IMR-90 (cell line): ENCODE measurements around the gene PCP2. TPM values are rescaled to one million over a fixed set of nuclear protein-coding genes. Genes with fewer than 3 reads are reported as not detected.

Source experiments
- ATAC-seq: fragments of 200-7000 bp; cut with Tn5 transposase; 2 replicates; pipeline ENCODE4 v1.9.1; 2020; ENCODE audit warnings: low read depth, mild to moderate bottlenecking, moderate library complexity
- BruUV-seq: library from RNA; stranded (reverse); fragments of 400-500 nt; replicated peaks from 2 replicates; lab custom pipeline; 2021; lab: Mats Ljungman, UMichigan
- CTCF ChIA-PET: fragments of 300-600 bp; formaldehyde crosslinking; extraction: SDS; loops from one replicate; lab custom pipeline; 2021; ENCODE audit warnings: antibody characterized with exemption; lab: Yijun Ruan, JAX
- POLR2A ChIA-PET: fragments of 300-600 bp; sonication (Branson Sonifier 250); formaldehyde crosslinking; loops from one replicate; lab custom pipeline; 2022; ENCODE audit warnings: antibody characterized with exemption; ENCODE audit not compliant: unreplicated experiment; lab: Charles Lee
- DNase-seq: peaks from one replicate; pipeline ENCODE4 v3.0.0; 2013
- H2AFZ ChIP-seq: replicated peaks from 2 replicates; pipeline ENCODE3; 2013; ENCODE audit warnings: low read length, mild to moderate bottlenecking; ENCODE audit not compliant: poor library complexity
- H2AK5ac ChIP-seq: 2 replicates; pipeline ENCODE4 v1.6.1; 2013; ENCODE audit warnings: low read depth, low read length, inconsistent platforms
- H2AK9ac ChIP-seq: replicated peaks from 2 replicates; pipeline ENCODE3; 2013; ENCODE audit warnings: mild to moderate bottlenecking, low read depth, low read length, moderate library complexity; ENCODE audit not compliant: poor library complexity
- H2BK120ac ChIP-seq: 2 replicates; pipeline ENCODE4 v1.6.1; 2013; ENCODE audit warnings: low read depth, low read length, inconsistent platforms
- H2BK15ac ChIP-seq: 3 replicates; pipeline ENCODE4 v1.6.1; 2013; ENCODE audit warnings: low read depth, low read length, inconsistent platforms
- H2BK20ac ChIP-seq: 2 replicates; pipeline ENCODE4 v1.6.1; 2013; ENCODE audit warnings: low read depth, mild to moderate bottlenecking, inconsistent platforms, low read length, moderate library complexity
- H2BK5ac ChIP-seq: 2 replicates; pipeline ENCODE4 v1.6.1; 2013; ENCODE audit warnings: mild to moderate bottlenecking, low read depth, low read length, inconsistent platforms; ENCODE audit not compliant: poor library complexity, severe bottlenecking
- H3K14ac ChIP-seq: replicated peaks from 2 replicates; pipeline ENCODE4 v1.6.1; 2013; ENCODE audit warnings: low read depth, low read length, inconsistent platforms
- H3K18ac ChIP-seq: 2 replicates; pipeline ENCODE4 v1.6.1; 2013; ENCODE audit warnings: low read depth, low read length, control low read depth
- H3K23ac ChIP-seq: 2 replicates; pipeline ENCODE4 v1.6.1; 2013; ENCODE audit warnings: low read depth, low read length, inconsistent platforms
- H3K27ac ChIP-seq: 2 replicates; pipeline ENCODE4 v1.5.1; 2013; ENCODE audit warnings: mild to moderate bottlenecking, control low read depth, low read length; ENCODE audit not compliant: insufficient read depth
- H3K27me3 ChIP-seq: 2 replicates; pipeline ENCODE4 v1.6.1; 2013; ENCODE audit warnings: low read length; ENCODE audit not compliant: control insufficient read depth, insufficient read depth
- H3K36me3 ChIP-seq: 2 replicates; pipeline ENCODE4 v1.6.1; 2013; ENCODE audit warnings: low read length, mixed read lengths; ENCODE audit not compliant: control insufficient read depth, insufficient read depth
- H3K4ac ChIP-seq: 2 replicates; pipeline ENCODE4 v1.6.1; 2013; ENCODE audit warnings: low read depth, low read length, inconsistent platforms
- H3K4me1 ChIP-seq: 2 replicates; pipeline ENCODE4 v1.6.1; 2013; ENCODE audit warnings: low read length, mixed read lengths; ENCODE audit not compliant: control insufficient read depth, insufficient read depth
- H3K4me2 ChIP-seq: 2 replicates; pipeline ENCODE4 v1.6.1; 2013; ENCODE audit warnings: low read depth, mild to moderate bottlenecking, control low read depth, low read length, moderate library complexity
- H3K4me3 ChIP-seq: 2 replicates; pipeline ENCODE4 v1.5.1; 2013; ENCODE audit warnings: low read depth, mild to moderate bottlenecking, control low read depth, low read length, moderate library complexity; ENCODE audit not compliant: insufficient read depth
- H3K56ac ChIP-seq: 2 replicates; pipeline ENCODE4 v1.6.1; 2013; ENCODE audit warnings: low read length, inconsistent platforms; ENCODE audit not compliant: insufficient read depth; ENCODE audit errors: extremely low read depth
- H3K79me1 ChIP-seq, 2 experiments: 2 replicates each; pipeline ENCODE4 v1.6.1; 2013; ENCODE audit warnings: low read length in 2 of 2, inconsistent platforms in 1 of 2, low read depth in 1 of 2
- H3K9ac ChIP-seq: 2 replicates; pipeline ENCODE4 v1.6.1; 2013; ENCODE audit warnings: low read depth, low read length, control low read depth
- H3K9me1 ChIP-seq: 2 replicates; pipeline ENCODE4 v1.6.1; 2013; ENCODE audit warnings: low read length, inconsistent platforms; ENCODE audit not compliant: insufficient read depth
- H3K9me3 ChIP-seq: 2 replicates; pipeline ENCODE4 v1.6.1; 2013; ENCODE audit warnings: low read length; ENCODE audit not compliant: control insufficient read depth, insufficient read depth
- H4K20me1 ChIP-seq: 2 replicates; pipeline ENCODE4 v1.6.1; 2013; ENCODE audit warnings: low read length, inconsistent platforms; ENCODE audit not compliant: insufficient read depth
- H4K5ac ChIP-seq: 2 replicates; pipeline ENCODE4 v1.6.1; 2013; ENCODE audit warnings: mild to moderate bottlenecking, low read depth, low read length, control low read depth
- H4K8ac ChIP-seq, 2 experiments: 2 replicates each; pipeline ENCODE4 v1.6.1; 2013; ENCODE audit warnings: low read depth in 2 of 2, low read length in 2 of 2, control low read depth in 1 of 2, inconsistent platforms in 1 of 2
- H4K91ac ChIP-seq: 2 replicates; pipeline ENCODE4 v1.6.1; 2013; ENCODE audit warnings: low read depth, low read length, inconsistent platforms; ENCODE audit not compliant: insufficient read depth
- BHLHE40 ChIP-seq: fragments of 150-350 bp; IDR thresholded peaks from 2 replicates; pipeline ENCODE4 v1.6.1; 2016; ENCODE audit warnings: mild to moderate bottlenecking, low read depth, low read length
- CEBPB ChIP-seq: IDR thresholded peaks from 2 replicates; pipeline ENCODE4 v1.6.1; 2012; ENCODE audit warnings: low read depth, low read length, improper control_type of control experiment
- CHD1 ChIP-seq: IDR thresholded peaks from 2 replicates; pipeline ENCODE4 v1.6.1; 2012; ENCODE audit warnings: low read depth, low read length, improper control_type of control experiment
- FOS ChIP-seq: fragments of 150-350 bp; IDR thresholded peaks from 2 replicates; pipeline ENCODE4 v1.6.1; 2016; ENCODE audit warnings: low read depth, low read length
- MAFK ChIP-seq: IDR thresholded peaks from 2 replicates; pipeline ENCODE4 v1.6.1; 2012; ENCODE audit warnings: low read depth, low read length, improper control_type of control experiment
- MAZ ChIP-seq: IDR thresholded peaks from 2 replicates; pipeline ENCODE4 v1.6.1; 2012; ENCODE audit warnings: low read depth, mild to moderate bottlenecking, low read length, improper control_type of control experiment, moderate library complexity, borderline replicate concordance
- MXI1 ChIP-seq: IDR thresholded peaks from 2 replicates; pipeline ENCODE4 v1.6.1; 2012; ENCODE audit warnings: low read depth, mild to moderate bottlenecking, low read length, moderate library complexity, borderline replicate concordance
- NFE2L2 ChIP-seq: fragments of 150-350 bp; IDR thresholded peaks from 2 replicates; pipeline ENCODE4 v1.6.1; 2016; ENCODE audit warnings: low read depth, mild to moderate bottlenecking, low read length
- POLR2A ChIP-seq: IDR thresholded peaks from 2 replicates; pipeline ENCODE4 v1.6.1; 2012; ENCODE audit warnings: mild to moderate bottlenecking, low read depth, low read length
- RAD21 ChIP-seq: IDR thresholded peaks from 2 replicates; pipeline ENCODE4 v1.6.1; 2012; ENCODE audit warnings: low read length, improper control_type of control experiment
- RCOR1 ChIP-seq: IDR thresholded peaks from 2 replicates; pipeline ENCODE4 v1.6.1; 2012; ENCODE audit warnings: mild to moderate bottlenecking, low read length, improper control_type of control experiment; ENCODE audit not compliant: insufficient replicate concordance
- RFX5 ChIP-seq: IDR thresholded peaks from 2 replicates; pipeline ENCODE4 v1.8.0; 2012; ENCODE audit warnings: low read depth, mild to moderate bottlenecking, low read length, moderate library complexity
- SMC3 ChIP-seq: fragments of 150-350 bp; IDR thresholded peaks from 2 replicates; pipeline ENCODE4 v1.6.1; 2016; ENCODE audit warnings: low read depth, mild to moderate bottlenecking, antibody characterized with exemption, low read length, moderate library complexity
- WGBS, 2 experiments: methylation state at CpG; one replicate each; pipeline versions ENCODE4 v1.1.5 to v1.1.7; 2013; ENCODE audit warnings: missing lambda C conversion rate in 2 of 2; ENCODE audit not compliant: insufficient read length in 1 of 2; ENCODE audit errors: extremely low coverage in 2 of 2; 5-methylcytosine and 5-hydroxymethylcytosine counted together
- dilution Hi-C: fragments of 300-500 bp; cut with HindIII; formaldehyde crosslinking; loops from one replicate; pipeline ENCODE4 v1.14.3; 2018; ENCODE audit warnings: low sequenced_read_pairs; ENCODE audit not compliant: unreplicated experiment
- in situ Hi-C: fragments of 300-500 bp; cut with MboI; formaldehyde crosslinking; loops from 3 replicates; pipeline ENCODE4 v1.14.3; 2019; ENCODE audit warnings: low sequenced_read_pairs, inconsistent platforms, mixed read lengths
- intact Hi-C: fragments of 100-400 bp; cut with micrococcal nuclease; formaldehyde crosslinking; loops from 2 replicates; pipeline ENCODE4 v1.10.0; 2022
- polyA plus RNA-seq, 3 experiments: library from polyadenylated mRNA; depleted of rRNA; stranded (reverse); fragments of >200 nt; gene quantifications; 2 replicates each; pipeline ENCODE4 v1.2.3, GENCODE V29; 2012; ENCODE audit warnings: low replicate concordance in 1 of 3
- total RNA-seq: library from RNA; depleted of rRNA; stranded (reverse); fragments of >200 nt; gene quantifications from 2 replicates; pipeline ENCODE4 v1.2.3, GENCODE V29; 2012
- TF ChIP-seq, protein P1 (sequence below): conservative IDR thresholded peaks from 2 replicates; pipeline ENCODE4 v1.5.1; 2012; ENCODE audit warnings: mild to moderate bottlenecking, low read depth, low read length, improper control_type of control experiment
- TF ChIP-seq, protein P2 (sequence below): fragments of 150-350 bp; IDR thresholded peaks from 2 replicates; pipeline ENCODE4 v1.6.1; 2017; ENCODE audit warnings: mild to moderate bottlenecking, antibody characterized with exemption, low read length, low read depth
- TF ChIP-seq, protein P3 (sequence below): fragments of 150-350 bp; IDR thresholded peaks from 2 replicates; pipeline ENCODE4 v1.6.1; 2016; ENCODE audit warnings: low read depth, mild to moderate bottlenecking, low read length, moderate library complexity, borderline replicate concordance

PCP2 gene
- total and polyA plus RNA-seq, 2 of the 4 experiments (the other 2 are of a cell fraction) = not detected

DNA sequence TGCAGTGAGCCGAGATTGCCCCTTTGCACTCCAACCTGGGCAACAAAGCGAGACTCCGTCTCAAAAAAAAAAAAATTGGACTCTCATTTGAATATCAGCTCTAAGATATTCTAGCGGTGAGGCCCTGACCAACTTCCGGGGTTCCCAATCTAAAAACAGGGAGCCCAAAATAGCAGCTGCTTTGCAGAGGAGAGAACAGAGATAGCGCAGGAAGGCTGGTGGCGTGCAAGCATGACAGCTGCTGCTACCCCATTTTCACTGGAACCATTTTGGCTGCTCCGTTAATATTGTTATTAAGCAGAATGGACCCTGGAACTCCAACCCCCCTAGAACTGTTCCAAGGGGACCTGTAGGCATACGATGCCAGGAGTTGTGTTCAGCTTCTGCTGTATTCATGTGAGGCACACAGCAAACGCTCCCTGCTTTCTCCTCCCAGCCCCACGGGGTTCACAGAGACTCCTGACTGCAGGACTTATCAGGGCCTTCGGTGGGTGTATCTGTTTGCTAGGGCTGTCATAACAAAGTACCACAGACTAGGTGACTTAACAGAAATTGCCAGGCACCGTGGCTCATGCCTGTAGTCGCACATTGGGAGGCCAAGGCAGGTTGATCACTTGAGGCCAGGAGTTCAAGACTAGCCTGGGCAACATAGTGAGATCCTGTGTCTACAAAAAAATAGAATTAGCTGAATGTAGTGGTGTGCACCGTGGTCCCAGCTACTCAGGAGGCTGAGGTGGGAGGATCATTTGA, 14.9 kb upstream of the PCP2 start:
- Histone ChIP-seq H3K36me3 (no peaks in the 10 kb centered on the region), H2BK5ac (no peak overlapping the region), H2BK20ac (no peak overlapping the region), H2BK120ac (no peak overlapping the region), H3K9me1 (no peaks in the 10 kb centered on the region), H3K56ac (no peak overlapping the region), H3K4me2 (no peak overlapping the region), H2AK9ac (no peak overlapping the region), H4K20me1 (no peaks in the 10 kb centered on the region), H3K14ac (no peak overlapping the region), H4K8ac (no peak overlapping the region), H2AFZ (no peak overlapping the region), H3K27me3 (peaks cover 7% of the 10 kb centered on the region; the same call in 1 of the 2 replicates), H4K91ac (no peak overlapping the region), H3K23ac (no peak overlapping the region), H3K18ac (no peak overlapping the region), H3K79me1 (no peaks in the 10 kb centered on the region), H3K27ac (no peak overlapping the region), H4K5ac (no peak overlapping the region), H3K4ac (no peak overlapping the region), H3K9me3 (no peaks in the 10 kb centered on the region), H3K4me3 (no peak overlapping the region), H2AK5ac (no peak overlapping the region), H3K9ac (no peak overlapping the region), H3K4me1 (no peaks in the 10 kb centered on the region), H2BK15ac (no peak overlapping the region)
- in situ Hi-C loops = no loop called here
- intact Hi-C loops = no loop called here
- ChIA-PET CTCF (no interaction called here), POLR2A (no interaction called here)
- no TSS peak for BruUV-seq
- ATAC-seq (no peak), DNase-seq (no peak)
- TF ChIP-seq, protein P1, sequence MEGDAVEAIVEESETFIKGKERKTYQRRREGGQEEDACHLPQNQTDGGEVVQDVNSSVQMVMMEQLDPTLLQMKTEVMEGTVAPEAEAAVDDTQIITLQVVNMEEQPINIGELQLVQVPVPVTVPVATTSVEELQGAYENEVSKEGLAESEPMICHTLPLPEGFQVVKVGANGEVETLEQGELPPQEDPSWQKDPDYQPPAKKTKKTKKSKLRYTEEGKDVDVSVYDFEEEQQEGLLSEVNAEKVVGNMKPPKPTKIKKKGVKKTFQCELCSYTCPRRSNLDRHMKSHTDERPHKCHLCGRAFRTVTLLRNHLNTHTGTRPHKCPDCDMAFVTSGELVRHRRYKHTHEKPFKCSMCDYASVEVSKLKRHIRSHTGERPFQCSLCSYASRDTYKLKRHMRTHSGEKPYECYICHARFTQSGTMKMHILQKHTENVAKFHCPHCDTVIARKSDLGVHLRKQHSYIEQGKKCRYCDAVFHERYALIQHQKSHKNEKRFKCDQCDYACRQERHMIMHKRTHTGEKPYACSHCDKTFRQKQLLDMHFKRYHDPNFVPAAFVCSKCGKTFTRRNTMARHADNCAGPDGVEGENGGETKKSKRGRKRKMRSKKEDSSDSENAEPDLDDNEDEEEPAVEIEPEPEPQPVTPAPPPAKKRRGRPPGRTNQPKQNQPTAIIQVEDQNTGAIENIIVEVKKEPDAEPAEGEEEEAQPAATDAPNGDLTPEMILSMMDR = no peak
- TF ChIP-seq RAD21 = no peak
- TF ChIP-seq MXI1 = no peak
- TF ChIP-seq MAFK = no peak
- TF ChIP-seq NFE2L2 = no peak
- no peak for TF ChIP-seq RCOR1
- TF ChIP-seq, protein P2, sequence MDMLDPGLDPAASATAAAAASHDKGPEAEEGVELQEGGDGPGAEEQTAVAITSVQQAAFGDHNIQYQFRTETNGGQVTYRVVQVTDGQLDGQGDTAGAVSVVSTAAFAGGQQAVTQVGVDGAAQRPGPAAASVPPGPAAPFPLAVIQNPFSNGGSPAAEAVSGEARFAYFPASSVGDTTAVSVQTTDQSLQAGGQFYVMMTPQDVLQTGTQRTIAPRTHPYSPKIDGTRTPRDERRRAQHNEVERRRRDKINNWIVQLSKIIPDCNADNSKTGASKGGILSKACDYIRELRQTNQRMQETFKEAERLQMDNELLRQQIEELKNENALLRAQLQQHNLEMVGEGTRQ = no peak
- TF ChIP-seq MAZ = no peak
- no peak for TF ChIP-seq CEBPB
- no peak for TF ChIP-seq CHD1
- no peak for TF ChIP-seq SMC3
- TF ChIP-seq, protein P3, sequence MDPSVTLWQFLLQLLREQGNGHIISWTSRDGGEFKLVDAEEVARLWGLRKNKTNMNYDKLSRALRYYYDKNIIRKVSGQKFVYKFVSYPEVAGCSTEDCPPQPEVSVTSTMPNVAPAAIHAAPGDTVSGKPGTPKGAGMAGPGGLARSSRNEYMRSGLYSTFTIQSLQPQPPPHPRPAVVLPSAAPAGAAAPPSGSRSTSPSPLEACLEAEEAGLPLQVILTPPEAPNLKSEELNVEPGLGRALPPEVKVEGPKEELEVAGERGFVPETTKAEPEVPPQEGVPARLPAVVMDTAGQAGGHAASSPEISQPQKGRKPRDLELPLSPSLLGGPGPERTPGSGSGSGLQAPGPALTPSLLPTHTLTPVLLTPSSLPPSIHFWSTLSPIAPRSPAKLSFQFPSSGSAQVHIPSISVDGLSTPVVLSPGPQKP = no peak
- TF ChIP-seq FOS = no peak
- no peak for TF ChIP-seq RFX5
- TF ChIP-seq POLR2A = no peak
- TF ChIP-seq BHLHE40 = no peak
- 80% methylated on average over 2 of the region's 15 CpGs; no CpG with 5 or more reads in 1 of the 2 experiments for WGBS, 2 experiments
- dilution Hi-C loops = no loop called here
